GM18870 (cell line): ENCODE measurements around the gene ADPRHL1.

Experiments used
- ATAC-seq: cut with Tn5 transposase; IDR thresholded peaks from one replicate; pipeline ENCODE4 v1.9.1; 2021; ENCODE audit warnings: moderate library complexity; ENCODE audit not compliant: unreplicated experiment

ADPRHL1 gene

DNA sequence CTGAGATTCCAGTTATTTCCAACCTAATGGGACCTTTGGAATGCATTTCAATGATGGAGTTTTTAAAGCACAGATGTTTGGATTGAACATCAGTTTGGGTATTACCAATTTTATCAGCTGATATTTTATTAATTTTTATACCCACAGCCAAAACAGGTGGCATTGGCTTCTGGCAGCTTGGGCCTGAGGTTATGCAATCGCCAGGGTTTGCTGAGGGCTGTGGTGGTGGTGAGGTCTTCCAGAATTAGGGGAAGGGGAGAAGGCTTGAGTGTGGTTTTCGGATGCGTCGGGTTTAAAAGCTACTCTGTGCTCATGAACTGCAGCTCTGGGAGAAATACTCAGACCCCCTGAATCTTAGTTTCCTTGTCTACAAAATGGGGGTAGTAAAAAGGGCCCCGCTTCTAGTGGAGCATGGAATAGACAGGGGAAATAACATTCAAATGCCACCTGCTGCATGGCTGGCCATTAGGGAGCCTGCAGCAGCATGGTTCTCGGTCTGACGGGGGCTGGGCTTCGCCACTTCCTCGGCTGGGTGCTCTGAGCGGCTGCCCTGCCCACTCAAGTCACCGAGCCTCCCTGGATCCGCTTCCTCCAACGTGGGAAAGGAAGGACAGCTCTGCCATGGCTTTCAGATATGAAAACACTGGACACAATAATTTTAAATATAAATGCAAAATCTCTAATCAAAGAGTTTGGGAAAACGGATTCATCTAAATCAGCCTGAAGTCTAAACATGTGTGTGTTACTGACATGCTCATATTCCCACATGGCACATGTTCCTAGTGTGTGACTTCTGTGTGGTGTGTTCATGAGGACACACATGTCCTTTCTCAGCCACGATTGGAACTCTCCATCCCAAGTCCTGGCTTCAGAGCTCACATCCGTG is 35.2 kb downstream of the ADPRHL1 start:
- no peak for ATAC-seq

DNA sequence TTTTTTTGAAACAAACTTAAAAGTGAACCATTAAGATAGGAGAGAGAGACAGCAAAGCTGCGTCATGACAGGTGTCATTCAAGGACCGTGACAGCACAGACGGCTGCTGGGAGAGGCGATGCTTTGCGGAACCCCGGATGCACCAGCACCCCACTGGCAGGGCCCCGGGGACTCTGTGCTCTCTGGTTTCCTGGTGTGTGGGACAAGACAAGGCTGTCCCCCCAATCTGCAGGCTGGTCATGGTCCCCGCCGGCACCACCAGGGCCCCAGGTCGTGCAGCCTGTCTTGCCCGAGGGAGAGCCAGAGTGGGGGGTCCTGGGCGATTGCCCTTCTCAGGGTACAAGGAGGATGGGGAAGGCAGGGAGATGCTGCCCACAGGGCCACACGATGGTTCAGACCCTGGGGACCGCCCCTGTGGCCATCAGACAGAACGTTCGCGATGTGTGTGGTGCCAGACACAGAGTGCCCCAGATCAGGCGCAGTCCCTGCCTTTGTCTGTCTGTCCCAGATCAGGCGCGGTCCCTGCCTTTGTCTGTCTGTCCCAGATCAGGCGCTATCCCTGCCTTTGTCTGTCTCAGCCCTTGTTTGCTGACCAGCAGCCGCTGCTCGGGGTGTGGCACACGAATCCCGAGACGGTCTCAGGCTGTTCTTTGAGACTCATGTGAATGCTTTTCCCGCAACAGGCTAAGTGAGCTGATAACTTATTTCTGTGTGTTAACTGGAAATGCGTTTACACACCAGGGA is 36.1 kb downstream of the ADPRHL1 start:
- no peak for ATAC-seq

DNA sequence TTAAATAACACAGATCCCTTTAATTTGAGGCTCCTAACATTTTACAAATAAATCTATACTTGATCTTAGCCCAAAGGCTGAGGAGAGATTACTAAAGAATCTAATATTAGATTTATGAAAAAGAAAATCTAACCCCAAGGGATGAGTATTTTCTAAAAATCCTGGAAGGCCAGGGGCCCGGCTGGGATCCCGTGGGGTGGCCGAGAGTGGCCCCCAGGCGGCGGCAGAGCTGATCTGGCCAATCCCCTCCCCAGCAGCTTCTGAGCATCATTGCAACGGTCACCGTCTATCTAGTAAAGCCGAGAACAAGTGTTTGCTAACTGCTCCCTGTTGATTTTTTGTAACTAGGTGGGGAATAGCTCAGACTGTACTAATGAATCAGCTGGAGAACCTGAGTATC is 37.5 kb downstream of the ADPRHL1 start:
- ATAC-seq = no peak

DNA sequence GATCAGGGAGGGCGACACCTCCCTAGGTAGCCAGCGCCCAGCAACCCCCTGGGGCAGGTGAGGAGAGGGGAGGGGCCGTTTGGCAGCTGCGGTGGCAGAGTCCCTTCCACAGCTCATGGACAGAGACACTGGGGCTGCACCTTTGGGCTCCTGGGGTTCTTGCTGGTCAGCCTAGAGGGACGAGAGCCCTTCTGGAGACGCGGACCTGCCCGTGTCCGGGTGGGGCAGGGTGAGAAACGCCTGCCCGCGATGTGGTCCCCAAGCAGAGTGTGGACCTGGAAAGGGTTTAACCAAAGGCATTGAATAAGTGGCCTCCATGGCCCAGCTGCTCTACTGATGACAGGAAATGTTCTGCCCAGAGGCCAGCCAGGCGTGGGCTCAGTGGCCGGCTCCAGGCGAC is 38.3 kb downstream of the ADPRHL1 start:
- no peak for ATAC-seq

DNA sequence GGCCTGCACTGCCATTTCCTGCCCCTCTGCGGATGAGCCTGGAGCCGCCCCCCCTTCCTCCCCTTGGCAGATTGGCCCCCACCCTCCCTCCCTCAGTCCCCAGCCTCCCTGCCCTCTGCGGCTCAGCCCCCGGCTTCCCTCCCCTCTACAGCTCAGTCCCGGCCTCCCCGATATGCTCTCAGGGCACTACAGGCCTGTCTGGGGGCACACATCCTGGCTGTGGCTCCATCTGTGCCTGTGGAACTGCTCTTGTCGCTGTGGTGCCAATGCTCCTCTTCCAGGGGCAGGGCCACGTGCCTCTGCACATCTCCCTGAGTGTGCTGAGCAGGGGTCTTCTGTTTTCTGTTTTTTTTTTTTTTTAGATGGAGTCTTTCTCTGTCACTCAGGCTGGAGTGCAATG is 39.0 kb downstream of the ADPRHL1 start:
- ATAC-seq = no peak

DNA sequence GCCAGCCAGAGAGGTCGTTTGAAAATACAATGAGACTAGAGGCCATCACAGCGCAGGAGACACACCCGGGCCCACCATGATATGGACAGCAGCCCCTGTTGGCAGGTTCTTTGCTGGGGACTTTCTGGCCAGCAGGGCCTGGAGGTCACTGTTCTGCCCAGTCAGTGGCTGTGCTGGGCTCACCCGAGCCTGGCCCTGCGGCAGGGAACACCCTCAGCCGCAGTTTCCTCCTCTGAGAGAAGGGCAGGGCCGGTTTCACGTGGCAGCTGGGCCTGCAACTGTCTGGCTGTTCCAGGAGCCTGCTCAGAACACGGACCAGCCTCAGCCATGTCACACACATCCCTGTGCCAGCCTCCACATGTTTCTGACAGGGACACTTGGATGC is 39.4 kb downstream of the ADPRHL1 start:
- ATAC-seq = no peak

DNA sequence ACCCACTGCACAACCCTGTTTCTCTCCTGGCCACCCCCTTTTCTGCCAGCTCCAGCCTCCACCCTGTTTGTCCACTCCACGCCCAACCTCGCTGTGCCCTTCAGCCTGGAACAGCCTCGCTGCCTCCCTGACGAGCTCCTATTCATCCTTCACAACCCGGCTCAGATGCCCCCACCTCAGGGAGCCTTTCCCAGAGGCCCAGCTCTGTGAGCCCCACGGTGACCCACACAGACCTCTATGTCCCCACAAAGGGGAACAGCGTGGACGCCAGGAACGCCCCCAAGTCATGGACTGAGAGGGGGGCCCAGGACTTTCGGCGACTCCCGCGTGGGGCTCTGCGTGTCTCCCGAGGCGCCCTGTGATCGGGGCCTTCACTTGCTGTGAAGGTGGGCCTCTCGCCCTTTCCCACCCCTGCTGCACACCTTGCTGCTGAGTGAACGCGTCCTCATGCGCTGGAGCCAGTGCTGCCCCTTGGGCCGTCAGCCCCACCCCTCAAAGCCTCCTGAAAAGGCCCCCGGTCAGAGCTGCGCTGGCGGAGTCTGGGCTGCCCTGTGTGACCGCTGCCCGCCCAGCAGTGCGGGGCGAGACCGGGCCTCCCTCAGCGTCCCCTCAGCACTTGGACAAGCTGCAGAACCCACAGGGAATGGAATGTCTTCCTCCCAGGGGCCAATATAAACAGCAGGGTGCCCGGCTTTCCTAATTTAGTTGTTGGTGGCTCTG is 40.0 kb downstream of the ADPRHL1 start:
- ATAC-seq = no peak

DNA sequence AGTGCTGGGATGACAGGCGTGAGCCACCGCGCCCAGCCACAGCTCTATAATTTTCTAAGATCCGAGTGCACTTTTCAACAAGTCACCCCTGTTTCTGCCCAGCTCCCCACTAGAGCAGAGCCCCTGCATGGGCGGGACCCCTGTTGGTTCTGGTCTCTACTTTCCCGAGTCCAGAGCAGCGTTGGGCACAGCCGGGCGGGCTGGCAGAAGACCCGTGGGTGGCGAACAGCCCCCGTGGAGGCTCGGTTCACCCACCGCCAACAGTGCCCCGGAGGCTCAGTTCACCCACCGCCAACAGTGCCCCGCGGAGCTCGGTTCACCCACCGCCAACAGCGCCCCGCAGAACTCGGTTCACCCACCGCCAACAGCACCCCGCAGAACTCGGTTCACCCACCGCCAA is 40.8 kb downstream of the ADPRHL1 start:
- ATAC-seq = no peak

DNA sequence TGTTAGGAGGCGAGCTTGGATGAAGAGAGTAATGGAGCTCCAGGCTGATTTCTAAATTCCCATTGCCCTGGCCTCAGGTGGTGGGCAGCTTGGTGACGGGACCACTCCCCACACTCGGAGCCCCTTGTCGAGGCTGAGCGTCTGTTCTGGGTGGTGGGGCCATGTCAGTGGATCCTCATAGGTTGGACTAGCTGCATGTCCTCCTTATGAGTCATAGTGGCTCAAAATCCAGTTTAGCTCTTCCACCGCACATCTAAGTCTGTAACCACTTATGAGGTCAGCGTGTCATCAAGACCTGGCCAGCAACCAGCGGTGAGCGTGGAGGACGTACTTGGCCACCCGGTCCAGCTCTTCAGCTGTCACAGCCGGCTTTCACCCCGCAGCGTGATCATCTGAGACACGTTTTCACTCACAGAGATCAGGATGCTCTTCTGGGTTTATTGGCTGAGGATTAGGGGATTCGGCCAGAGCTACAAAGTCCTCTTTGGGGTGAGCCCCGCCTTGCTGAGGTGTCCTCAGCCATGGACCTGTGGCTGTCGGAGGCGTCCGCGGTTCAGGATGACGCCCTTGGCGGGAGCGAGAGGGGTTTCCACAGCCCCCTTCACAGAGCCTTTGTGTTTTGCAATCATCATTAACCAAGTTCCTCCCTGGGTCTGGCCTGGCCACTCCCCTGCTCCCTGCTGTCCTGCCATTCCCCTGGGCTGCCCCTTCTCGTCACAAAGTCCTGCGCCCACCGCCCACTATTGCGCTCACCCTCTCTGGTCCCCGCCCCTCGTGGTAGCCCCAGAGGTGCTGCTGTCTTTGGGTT is 41.9 kb downstream of the ADPRHL1 start:
- no peak for ATAC-seq

DNA sequence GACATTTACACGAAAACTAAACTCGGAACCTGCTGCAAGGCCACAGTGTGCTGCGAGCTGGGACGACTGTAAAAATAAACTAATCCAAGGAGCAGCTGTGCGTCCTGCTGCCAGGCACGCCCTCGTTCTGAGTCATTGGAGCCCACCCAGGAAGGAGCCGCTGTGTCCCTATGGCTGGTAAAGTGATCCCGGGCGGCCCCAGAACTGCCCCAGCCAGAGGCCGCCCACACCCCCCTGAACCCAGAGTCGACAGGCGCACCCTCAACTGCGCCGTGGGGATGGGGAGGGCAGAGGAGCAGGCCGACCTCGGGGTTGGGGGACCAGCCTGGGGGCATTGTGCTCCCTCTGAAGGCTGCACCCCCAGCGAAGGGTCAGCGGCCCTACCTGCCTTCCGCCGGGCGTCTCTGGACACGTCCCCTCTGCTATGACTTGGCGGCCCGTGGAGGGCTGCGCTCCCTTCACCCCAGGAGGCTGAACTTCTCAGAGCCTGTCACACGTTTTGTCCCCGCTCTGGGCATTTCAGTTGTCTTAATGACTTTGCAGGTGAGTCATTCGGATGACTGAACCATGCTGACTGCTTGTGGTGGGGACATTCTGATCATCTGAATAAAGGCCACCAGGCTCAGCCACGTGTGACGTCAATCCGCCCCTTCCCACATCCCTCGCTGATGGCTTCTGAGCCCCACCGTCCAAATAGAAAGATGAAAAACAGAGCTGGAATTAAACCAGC is 42.7 kb downstream of the ADPRHL1 start:
- ATAC-seq = no peak

DNA sequence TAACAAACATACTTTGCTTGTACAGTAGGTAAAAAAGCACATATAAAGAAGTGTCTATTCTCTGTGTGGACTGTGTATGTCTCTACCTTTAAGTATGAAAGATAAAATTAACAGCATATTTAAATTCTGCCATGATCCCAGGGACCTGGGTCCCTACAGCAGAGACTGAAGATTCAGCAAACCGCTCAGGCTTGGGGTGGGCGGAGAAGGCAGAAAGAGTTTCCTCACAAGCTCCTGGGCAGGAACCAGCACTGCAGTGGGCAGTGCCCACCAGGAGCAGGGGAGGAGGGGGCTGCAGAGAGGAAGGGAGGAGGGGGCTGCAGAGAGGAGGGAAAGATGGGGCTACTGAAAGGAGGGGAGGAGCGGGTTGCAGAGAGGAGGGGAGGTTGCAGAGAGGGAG is 44.7 kb downstream of the ADPRHL1 start:
- no peak for ATAC-seq

DNA sequence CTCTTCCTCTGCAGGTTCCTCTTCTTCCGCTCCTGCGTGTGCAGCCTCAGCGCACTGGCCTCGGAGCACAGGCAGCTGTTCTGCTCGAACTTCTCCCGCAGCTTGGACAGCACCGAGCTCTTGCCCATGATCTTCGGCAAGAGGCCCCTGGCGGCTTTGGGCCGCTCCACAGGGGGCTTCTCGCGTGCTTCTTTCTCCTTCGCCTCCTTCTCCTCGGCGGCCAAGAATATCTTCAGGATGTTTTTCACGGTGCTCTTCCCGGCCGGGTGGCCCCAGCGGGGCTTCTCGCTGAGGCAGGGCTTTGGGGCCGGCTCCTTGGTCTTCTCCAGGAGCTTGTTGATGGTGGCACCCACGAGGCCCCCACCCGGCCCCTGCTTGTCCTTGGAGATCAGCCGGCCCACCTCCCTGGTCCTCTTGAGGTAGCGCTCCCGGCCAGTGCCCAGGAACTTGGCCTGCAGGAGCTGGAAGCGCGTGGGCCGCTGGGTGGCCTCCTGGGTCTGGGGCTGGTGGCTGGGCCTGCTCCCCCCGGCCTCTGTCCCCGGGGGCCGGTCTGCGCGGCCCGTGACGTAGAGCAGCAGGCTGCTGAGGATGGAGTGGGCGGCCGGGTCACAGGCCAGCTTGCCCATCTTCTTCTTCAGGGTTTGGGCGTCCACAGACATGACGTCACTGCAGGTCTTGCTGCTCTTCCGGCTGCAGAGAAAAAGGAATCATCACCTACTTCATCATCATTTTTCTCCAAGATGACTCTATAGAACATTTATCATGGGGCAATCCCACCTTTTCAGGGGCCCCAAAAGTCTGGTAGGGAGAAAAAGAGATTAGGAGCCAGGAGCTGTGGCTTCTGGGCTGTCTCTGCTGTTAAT is 45.5 kb downstream of the ADPRHL1 start:
- ATAC-seq = no peak

DNA sequence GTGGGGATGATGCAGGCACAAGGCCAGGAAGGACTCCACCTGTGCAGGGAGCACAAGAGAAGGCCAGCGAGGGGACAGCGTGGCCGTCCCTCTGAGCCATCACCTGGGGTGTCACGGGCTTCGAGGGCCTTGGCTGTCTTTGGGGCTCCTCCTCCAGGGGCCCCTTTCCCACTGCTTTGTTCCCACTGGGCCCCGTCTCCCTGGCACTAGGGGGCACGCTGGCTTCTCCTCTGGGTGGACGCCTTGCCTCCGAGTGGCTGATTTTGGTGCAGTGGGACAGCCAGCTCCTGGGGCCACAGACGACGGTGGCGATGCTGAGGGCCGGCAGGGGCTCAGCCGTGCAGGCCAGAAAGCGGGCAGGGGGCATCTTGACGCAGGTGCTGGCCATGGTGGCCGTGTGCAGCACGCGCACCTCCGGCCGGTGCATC is 46.2 kb downstream of the ADPRHL1 start:
- ATAC-seq = no peak

DNA sequence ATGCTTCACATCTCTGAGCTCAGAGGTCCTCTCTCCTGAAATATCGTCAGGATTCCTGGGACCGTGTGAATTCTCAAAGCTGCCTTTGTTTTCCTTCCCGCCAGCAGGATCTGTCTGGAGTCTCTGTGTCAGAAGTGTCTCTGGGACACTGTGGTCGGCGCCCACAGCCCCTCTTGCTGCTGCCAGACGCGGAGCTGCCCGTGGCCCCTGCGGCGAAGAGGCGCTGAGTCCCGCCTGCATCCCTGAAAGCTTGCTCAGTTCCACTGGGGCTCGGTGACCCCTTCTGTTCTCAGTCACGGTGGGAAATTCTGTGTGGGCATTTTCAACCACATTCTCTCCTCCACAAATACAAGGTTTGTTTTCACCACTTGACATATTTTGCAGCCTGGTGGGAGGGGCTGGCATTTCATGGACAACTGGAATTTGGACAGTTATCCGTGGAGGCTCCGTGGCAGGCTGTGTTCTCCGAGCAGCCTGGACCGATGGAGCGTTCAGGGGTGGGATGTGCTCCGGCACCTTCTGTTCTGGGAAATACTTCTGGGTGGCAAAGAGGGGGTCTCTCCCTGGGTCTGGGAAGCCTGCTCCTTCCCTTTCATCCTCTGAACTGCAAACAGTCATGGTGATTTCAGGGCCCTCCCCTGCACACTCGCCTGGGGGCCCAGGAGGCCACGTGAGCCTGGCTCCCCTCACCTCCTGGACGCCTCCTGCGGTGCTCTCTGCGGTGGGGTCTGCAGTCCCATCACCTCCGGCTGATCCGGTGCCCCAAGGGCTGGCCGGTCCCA is 46.8 kb downstream of the ADPRHL1 start:
- ATAC-seq = no peak

DNA sequence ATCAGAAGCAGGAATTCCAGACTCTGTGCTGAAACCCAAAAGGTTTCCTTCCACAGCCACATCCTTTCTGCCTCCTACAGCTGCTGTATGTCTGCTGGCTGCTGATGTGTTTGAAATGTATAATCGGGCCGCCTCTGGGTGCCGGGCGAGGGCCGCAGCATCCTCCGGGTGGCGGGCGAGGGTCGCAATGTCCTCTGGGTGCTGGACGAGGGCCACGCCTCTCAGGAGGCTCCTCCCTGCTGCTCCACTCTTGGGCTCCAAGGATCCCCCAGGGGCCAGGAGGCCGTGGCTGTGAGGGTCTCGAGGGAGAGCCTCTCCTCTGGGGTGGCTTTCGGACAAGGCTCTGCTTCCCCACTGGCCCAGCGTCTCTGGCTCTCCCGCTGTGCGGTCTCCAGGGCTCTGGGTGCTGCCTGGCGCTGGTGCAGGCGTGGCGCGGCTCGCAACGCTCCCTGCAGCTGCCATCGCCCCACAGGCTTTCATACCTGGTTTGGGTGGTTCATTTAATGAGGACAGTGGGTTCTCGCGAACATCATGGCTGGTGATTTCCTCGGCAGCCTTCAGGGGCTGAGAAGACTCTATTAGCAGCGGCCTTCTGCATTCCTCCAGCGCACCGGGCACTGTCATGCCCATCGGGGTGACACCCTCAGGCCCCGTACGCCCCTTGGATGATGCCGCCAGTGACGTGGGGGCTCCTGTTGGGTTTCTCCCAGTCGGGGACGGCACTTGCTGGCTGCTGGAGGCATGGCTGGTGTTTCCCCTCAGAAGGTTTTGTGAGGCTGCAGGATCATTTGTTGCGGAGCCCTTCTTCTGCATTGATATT is 47.6 kb downstream of the ADPRHL1 start:
- no peak for ATAC-seq

DNA sequence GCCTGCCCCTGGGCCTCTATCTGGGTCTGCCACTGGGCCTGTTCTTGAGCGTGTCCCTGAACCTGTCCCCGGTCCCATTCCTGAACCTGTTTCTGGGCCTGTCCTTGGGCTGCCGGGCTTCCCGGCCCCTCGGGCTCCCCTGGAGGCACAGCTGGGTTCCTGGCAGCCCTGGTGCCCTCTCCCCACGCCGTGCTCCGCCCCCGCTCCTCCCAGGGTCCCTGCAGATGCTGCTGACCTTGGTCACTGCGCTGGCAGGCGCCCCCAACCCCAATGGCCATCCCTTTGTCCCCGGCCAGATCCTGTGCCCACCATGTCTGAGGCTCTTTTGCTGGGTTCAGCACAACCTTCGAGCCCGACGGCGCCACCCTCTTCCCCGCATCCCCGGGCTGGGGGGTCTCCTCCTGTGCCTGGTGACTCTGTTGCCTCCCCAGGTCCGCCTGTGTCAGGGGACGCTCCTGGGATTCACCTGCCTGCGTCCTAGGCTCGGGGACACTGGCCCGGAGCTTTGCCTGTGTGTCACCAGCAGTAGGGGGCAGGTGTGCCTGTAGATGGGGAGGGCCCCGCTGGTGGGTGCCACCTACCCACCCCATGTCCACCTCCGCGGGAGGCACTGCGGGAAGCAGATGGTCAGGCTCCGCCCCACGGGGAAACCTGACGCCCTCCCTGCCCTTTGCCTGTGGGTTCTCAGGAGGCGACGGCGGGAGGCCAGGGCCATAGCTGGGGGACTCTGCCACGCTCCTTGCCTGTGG is 48.4 kb downstream of the ADPRHL1 start:
- no peak for ATAC-seq

DNA sequence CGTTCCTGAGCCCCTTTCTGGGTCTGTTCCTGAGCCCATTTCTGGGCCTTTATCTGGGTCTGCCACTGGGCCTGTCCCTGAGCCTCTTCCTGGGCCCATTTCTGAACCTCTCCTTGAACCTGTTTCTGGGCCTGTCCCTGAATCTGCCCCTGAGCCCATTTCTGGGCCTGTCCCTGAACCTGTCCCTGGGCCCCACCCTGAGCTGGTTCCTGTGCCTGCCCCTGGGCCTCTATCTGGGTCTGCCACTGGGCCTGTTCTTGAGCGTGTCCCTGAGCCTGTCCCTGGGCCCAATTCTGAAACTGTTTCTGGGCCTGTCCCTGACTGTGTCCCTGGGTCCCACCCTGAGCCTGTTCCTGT is 48.9 kb downstream of the ADPRHL1 start:
- no peak for ATAC-seq
